Spleen (tissue), 11 donors: ENCODE data around the gene BLCAP. TPM values are rescaled to one million over a fixed set of nuclear protein-coding genes. Genes with fewer than 3 reads are reported as not detected.
"Not testable (repeated sequence)": the region's sequence is repeated elsewhere in the genome, so short reads cannot be mapped to it uniquely, and the experiment has no call there.

ENCODE experiments used
- DNase-seq: peaks from one replicate; pipeline ENCODE4 v3.0.0-alpha.2; 2020
- H3K27ac ChIP-seq, 8 donors: fragments of 200-600 bp; sonication (generic) in 7 of 8; 1 replicate in 4 of 8; 2 replicates in 4 of 8; pipeline versions ENCODE4 v1.5.0 to v1.8.0; 2016 to 2021; ENCODE audit warnings: inconsistent platforms in 4 of 8, mild to moderate bottlenecking in 4 of 8, moderate library complexity in 1 of 8
- H3K27me3 ChIP-seq, 7 donors: fragments of 200-600 bp; sonication (generic) in 6 of 7; replicated peaks in 1 of 7; 1 replicate in 4 of 7; 2 replicates in 3 of 7; pipeline versions ENCODE4 v1.5.0 to v1.8.0; 2016 to 2021; ENCODE audit warnings: inconsistent platforms in 3 of 7, mild to moderate bottlenecking in 1 of 7
- H3K36me3 ChIP-seq, 6 donors: fragments of 200-600 bp; sonication (generic) in 5 of 6; 1 replicate in 4 of 6; 2 replicates in 2 of 6; pipeline versions ENCODE4 v1.5.0 to v1.8.0; 2016 to 2021; ENCODE audit warnings: inconsistent platforms in 2 of 6
- H3K4me1 ChIP-seq, 6 donors: fragments of 200-600 bp; sonication (generic) in 5 of 6; 1 replicate in 3 of 6; 2 replicates in 3 of 6; pipeline versions ENCODE4 v1.5.0 to v1.8.0; 2016 to 2021; ENCODE audit warnings: inconsistent platforms in 3 of 6
- H3K4me3 ChIP-seq, 8 donors: fragments of 200-600 bp; sonication (generic) in 7 of 8; 1 replicate in 4 of 8; 2 replicates in 4 of 8; pipeline versions ENCODE4 v1.5.0 to v1.8.0; 2016 to 2021; ENCODE audit warnings: inconsistent platforms in 4 of 8, mild to moderate bottlenecking in 4 of 8, moderate library complexity in 2 of 8
- H3K9me3 ChIP-seq, 8 donors: fragments of 200-600 bp; sonication (generic) in 7 of 8; 1 replicate in 4 of 8; 2 replicates in 4 of 8; pipeline versions ENCODE4 v1.5.0 to v1.8.0; 2016 to 2021; ENCODE audit warnings: inconsistent platforms in 4 of 8
- CTCF ChIP-seq, 11 experiments: fragments of 200-600 bp in 7 of 11; fragments of 450-650 bp in 4 of 11; sonication (generic) in 4 of 11; IDR thresholded peaks in 8 of 11; conservative IDR thresholded peaks in 3 of 11; 1 replicate in 7 of 11; 2 replicates in 4 of 11; pipeline versions ENCODE4 v1.4.0 to v1.8.0; 2016 to 2021; ENCODE audit warnings: antibody characterized with exemption in 11 of 11, inconsistent platforms in 4 of 11, mild to moderate bottlenecking in 1 of 11
- POLR2A ChIP-seq, 3 donors: fragments of 450-650 bp; IDR thresholded peaks; one replicate each; pipeline ENCODE4 v1.5.1; 2017; ENCODE audit warnings: antibody characterized with exemption in 3 of 3, mild to moderate bottlenecking in 1 of 3
- POLR2AphosphoS5 ChIP-seq, 3 donors: sonication (generic); formaldehyde crosslinking; IDR thresholded peaks; one replicate each; pipeline ENCODE4 v1.5.1; 2017; ENCODE audit warnings: antibody characterized with exemption in 3 of 3
- WGBS, 5 donors: extraction: QIAGEN DNeasy Blood & Tissue Kit in 3 of 5; methylation state at CpG; one replicate each; pipeline versions ENCODE4 v1.1.5 to v1.1.7; 2013 to 2018; 5-methylcytosine and 5-hydroxymethylcytosine counted together
- intact Hi-C: fragments of 100-400 bp; cut with DNase I; formaldehyde crosslinking; loops from one replicate; pipeline ENCODE4 v1.15.0; 2023; ENCODE audit warnings: low total_unique reads
- polyA plus RNA-seq, 3 donors: library from polyadenylated mRNA; stranded (reverse); fragments of 200-250 nt; gene quantifications; one replicate each; pipeline ENCODE4 v1.2.1, GENCODE V29; 2013
- total RNA-seq, 7 donors: library from RNA; depleted of rRNA in 3 of 7; stranded (reverse); fragments of >200 nt in 3 of 7; fragmentation: NEBNext Ultra II Directional in 4 of 7; extraction: Animal tissue kit (Norgen Biotek cat#: 25700) in 4 of 7; gene quantifications; one replicate each; pipeline versions ENCODE4 v1.1.0 to v1.2.1, GENCODE V29; 2016 to 2021
- donor health status: healthy with polysubstance abuse.
- donor health status: DM: no; HTN: no; CAD: no; lungs with moderate emphysema.
- donor health status: DM: no; HTN: no; CAD: no.
- donor health status: Bipolar disorder and iron deficiency.
- donor health status: healthy.
- donor health status: DM: no; HTN: no; CAD: no.
- donor health status: DM: yes; HTN: yes; CAD: no.

BLCAP gene
- total and polyA plus RNA-seq, 10 donors: 56.8 to 94.7 (median 67.3) TPM

- TF ChIP-seq POLR2A (IDR thresholded peaks at IDR 0.05) (no peak), POLR2AphosphoS5 (IDR thresholded peaks at IDR 0.05) (no peak), CTCF (IDR thresholded peaks at IDR 0.05 in 8 of 11, conservative IDR thresholded peaks at IDR 0.05 in 3 of 11) (no peak)
- H3K4me1 ChIP-seq: no peaks in the 10 kb centered on the region
- peaks cover 0 to 4% (median 0%) of the 10 kb centered on the region in 7 donors for H3K27me3 ChIP-seq
- 73 to 85% (median 80%) methylated on average over 5 of the region's 5 CpGs for WGBS, 5 donors
- no peaks in the 10 kb centered on the region for H3K36me3 ChIP-seq
- intact Hi-C loops: no loop called here
- peaks cover 0 to 4% (median 0%) of the 10 kb centered on the region in 8 donors for H3K9me3 ChIP-seq
- H3K4me3 ChIP-seq: no peak overlapping the region
- H3K27ac ChIP-seq: no peak overlapping the region
- DNase-seq: no peak
These were observed 52.4 kb downstream of the BLCAP start for GRCh38 chr20:37475252-37475651.

- Histone ChIP-seq H3K4me1 (no peaks in the 10 kb centered on the region), H3K27me3 (peaks cover 0 to 4% (median 0%) of the 10 kb centered on the region in 7 donors), H3K4me3 (no peak overlapping the region), H3K9me3 (peaks cover 0 to 4% (median 0%) of the 10 kb centered on the region in 8 donors), H3K27ac (no peak overlapping the region), H3K36me3 (no peaks in the 10 kb centered on the region)
- WGBS, 5 donors: 74 to 90% (median 76%) methylated on average over 4 of the region's 4 CpGs
- intact Hi-C loops: no loop called here
- TF ChIP-seq POLR2A (IDR thresholded peaks at IDR 0.05) (no peak), POLR2AphosphoS5 (IDR thresholded peaks at IDR 0.05) (no peak), CTCF (IDR thresholded peaks at IDR 0.05 in 8 of 11, conservative IDR thresholded peaks at IDR 0.05 in 3 of 11) (no peak)
- DNase-seq: no peak
These were observed 53.3 kb downstream of the BLCAP start for GRCh38 chr20:37474386-37474785.

- Histone ChIP-seq H3K4me1 (no peaks in the 10 kb centered on the region), H3K27me3 (peaks cover 0 to 4% (median 0%) of the 10 kb centered on the region in 7 donors), H3K9me3 (peaks cover 0 to 4% (median 0%) of the 10 kb centered on the region in 8 donors), H3K4me3 (no peak overlapping the region), H3K27ac (no peak overlapping the region), H3K36me3 (no peaks in the 10 kb centered on the region)
- TF ChIP-seq POLR2AphosphoS5 (IDR thresholded peaks at IDR 0.05): no peak
- TF ChIP-seq CTCF (IDR thresholded peaks at IDR 0.05 in 8 of 11, conservative IDR thresholded peaks at IDR 0.05 in 3 of 11): no peak
- TF ChIP-seq POLR2A (IDR thresholded peaks at IDR 0.05): no peak
- 85 to 89% (median 87%) methylated on average over 8 to 11 of the region's 11 CpGs for WGBS, 5 donors
- intact Hi-C loops: no loop called here
- DNase-seq: no peak
These were observed 54.3 kb downstream of the BLCAP start for GRCh38 chr20:37473249-37474000.

- H3K4me3 ChIP-seq, H3K4me1 ChIP-seq, DNase-seq, H3K27ac ChIP-seq, H3K36me3 ChIP-seq, H3K9me3 ChIP-seq, H3K27me3 ChIP-seq, intact Hi-C loops: not testable (repeated sequence)
- 74 to 88% (median 83%) methylated on average over 6 of the region's 6 CpGs for WGBS, 5 donors
These were observed 55.2 kb downstream of the BLCAP start for GRCh38 chr20:37472435-37472834.
